LNCAP (cell line): ENCODE data around the gene GUCY2C.

Experiments used
- CTCF ChIP-seq: fragments of 450-650 bp; IDR thresholded peaks from 2 replicates; pipeline ENCODE4 v1.5.1; 2017; ENCODE audit warnings: mild to moderate bottlenecking

GUCY2C gene

GRCh38 chr12:14678547-14679150 lies 17.8 kb downstream of the GUCY2C start:
- no peak for TF ChIP-seq CTCF

GRCh38 chr12:14668591-14668990 lies 27.8 kb downstream of the GUCY2C start:
- no peak for TF ChIP-seq CTCF

- TF ChIP-seq CTCF, result no peak
These were observed 30.7 kb downstream of the GUCY2C start for GRCh38 chr12:14665354-14666348.

DNA sequence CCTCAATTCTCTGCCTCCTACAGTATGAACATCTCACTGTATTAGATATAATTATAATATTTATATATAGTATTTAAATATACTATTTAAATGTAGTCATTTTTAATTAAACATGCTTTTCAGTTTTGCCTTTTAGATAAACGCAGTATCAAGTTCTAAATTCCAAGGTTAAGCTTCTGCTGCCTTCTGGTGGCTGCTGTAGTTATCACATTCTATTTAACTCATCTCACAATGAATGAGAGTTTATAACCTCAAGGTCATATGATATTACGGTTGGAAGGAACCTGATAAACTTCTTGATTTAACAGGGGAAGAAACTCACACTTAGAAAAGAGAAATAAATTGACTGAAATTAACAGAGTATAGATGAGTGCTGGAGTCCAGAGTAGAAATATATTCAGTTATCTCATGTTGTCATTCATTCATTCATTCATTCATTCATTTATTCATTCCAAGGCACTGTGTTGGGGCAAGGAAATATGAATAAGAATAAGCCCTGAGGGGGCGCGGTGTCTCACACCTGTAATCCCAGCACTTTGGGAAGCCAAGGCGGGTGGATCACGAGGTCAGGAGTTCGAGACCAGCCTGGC lies 31.9 kb downstream of the GUCY2C start:
- peak; percentile 70 for TF ChIP-seq CTCF

- no peak for TF ChIP-seq CTCF
These were observed 33.4 kb downstream of the GUCY2C start for GRCh38 chr12:14663002-14663401.

DNA sequence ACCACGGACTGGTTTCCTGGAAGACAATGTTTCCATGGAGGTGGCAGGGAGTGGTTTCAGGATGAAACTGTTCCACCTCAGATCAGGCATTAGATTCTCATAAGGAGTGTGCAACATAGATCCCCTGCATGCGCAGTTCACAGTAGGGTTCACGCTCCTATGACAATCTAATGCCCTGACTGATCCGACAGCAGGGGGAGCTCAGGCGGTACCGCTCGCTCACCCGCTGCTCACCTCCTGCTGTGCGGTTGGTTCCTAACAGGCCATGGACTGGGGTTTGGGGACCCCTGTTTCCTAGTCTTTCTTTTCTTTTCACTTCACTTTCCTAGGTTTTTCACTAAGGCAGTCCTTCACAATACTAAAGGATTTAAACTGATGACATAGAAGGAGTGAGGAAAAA lies 39.6 kb downstream of the GUCY2C start:
- no peak for TF ChIP-seq CTCF

DNA sequence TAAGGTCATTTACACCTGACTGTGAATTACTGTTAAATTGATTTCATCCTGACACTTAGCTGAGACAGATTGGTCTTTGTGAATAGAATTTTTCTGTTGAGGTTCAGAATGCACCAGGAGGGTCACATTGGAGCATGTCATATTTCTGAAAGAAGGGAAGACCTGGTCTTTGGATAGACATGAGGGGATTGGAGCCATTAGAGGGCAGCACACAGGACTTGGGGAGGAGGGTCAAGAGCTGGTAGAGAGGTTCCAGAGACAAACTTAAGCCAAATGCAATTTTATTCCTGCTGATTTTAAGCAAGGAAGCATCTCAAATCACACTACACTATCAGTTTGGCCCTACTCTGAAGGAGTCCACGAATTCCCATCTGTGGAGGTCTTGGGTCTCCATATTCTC lies 41.1 kb downstream of the GUCY2C start:
- no peak for TF ChIP-seq CTCF
